DMS79 (cell line): ENCODE data around the gene PTPRH.
"Not testable (repeated sequence)": the region's sequence is repeated elsewhere in the genome, so short reads cannot be mapped to it uniquely, and the experiment has no call there.

Source experiments
- DNase-seq: peaks from one replicate; lab custom pipeline; 2025; lab: John Stamatoyannopoulos, UW

Gene PTPRH

GRCh38 chr19:55186080-55186479 is 23.2 kb downstream of the PTPRH start:
- no peak for DNase-seq

GRCh38 chr19:55181740-55182139 is 27.6 kb downstream of the PTPRH start:
- no peak for DNase-seq

GRCh38 chr19:55179606-55180484 is 29.5 kb downstream of the PTPRH start, which contains the start of gene SYT5:
Gene SYT5, minus strand, starts transcription at chr19:55180289. Its CDS starts 1,248 bp downstream, at chr19:55179041.
- no peak for DNase-seq

- DNase-seq = peak; percentile 75
These were observed 30.3 kb downstream of the PTPRH start for GRCh38 chr19:55178781-55179599.

- no peak for DNase-seq
These were observed 33.2 kb downstream of the PTPRH start for GRCh38 chr19:55176076-55176475.

- no peak for DNase-seq
These were observed 34.0 kb downstream of the PTPRH start for GRCh38 chr19:55175117-55175867.

- DNase-seq = no peak
These were observed 34.7 kb downstream of the PTPRH start for GRCh38 chr19:55174425-55175116.

- no peak for DNase-seq
These were observed 35.4 kb downstream of the PTPRH start for GRCh38 chr19:55173714-55174409.

- DNase-seq = no peak
These were observed 36.1 kb downstream of the PTPRH start for GRCh38 chr19:55173186-55173713.

GRCh38 chr19:55172741-55173140 is 36.6 kb downstream of the PTPRH start:
- DNase-seq = no peak

GRCh38 chr19:55172318-55172717 is 37.0 kb downstream of the PTPRH start:
- not testable (repeated sequence) for DNase-seq

- DNase-seq = no peak
These were observed 37.9 kb downstream of the PTPRH start for GRCh38 chr19:55171440-55171839.

GRCh38 chr19:55169136-55169535 is 40.2 kb downstream of the PTPRH start:
- no peak for DNase-seq

GRCh38 chr19:55166530-55167268 is 42.6 kb downstream of the PTPRH start, which contains the start of gene DNAAF3:
Gene DNAAF3, minus strand, starts transcription at chr19:55166613. Its CDS starts 200 bp downstream, at chr19:55166413.
- peak; percentile 93 for DNase-seq

GRCh38 chr19:55165952-55166529 is 43.3 kb downstream of the PTPRH start:
- peak; percentile 38 for DNase-seq

GRCh38 chr19:55161571-55162322 is 47.6 kb downstream of the PTPRH start:
- no peak for DNase-seq

- DNase-seq = no peak
These were observed 48.3 kb downstream of the PTPRH start for GRCh38 chr19:55160986-55161365.

GRCh38 chr19:55160128-55160985 is 48.9 kb downstream of the PTPRH start:
- peak; percentile 66 for DNase-seq
